B cell (primary cell): ENCODE results near the gene LIMS3.
"Not testable (repeated sequence)": the region's sequence is repeated elsewhere in the genome, so short reads cannot be mapped to it uniquely, and the experiment has no call there.

Source experiments
- CTCF ChIP-seq: fragments of 200-600 bp; IDR thresholded peaks from one replicate; pipeline ENCODE4 v1.8.0; 2022; ENCODE audit warnings: antibody characterized with exemption, mild to moderate bottlenecking
- EZH2 ChIP-seq: IDR thresholded peaks from 2 replicates; pipeline ENCODE4 v1.6.1; 2012; ENCODE audit warnings: borderline replicate concordance, low read depth, mild to moderate bottlenecking, moderate library complexity, low read length; ENCODE audit not compliant: insufficient read depth, poor library complexity, severe bottlenecking

GRCh38 chr2:109963942-109964341 lies 65.5 kb downstream of the LIMS3 start:
- TF ChIP-seq CTCF, EZH2: not testable (repeated sequence)
